NCI-H345 treated with DMSO at 0.1 percent for 48 hours (cell line): ENCODE measurements around the gene PARD6B.
"Not testable (repeated sequence)": the region's sequence is repeated elsewhere in the genome, so short reads cannot be mapped to it uniquely, and the experiment has no call there.

Source experiments
- DNase-seq: peaks from one replicate; lab custom pipeline; 2025; ENCODE audit not compliant: unreplicated experiment; lab: John Stamatoyannopoulos, UW

PARD6B gene

GRCh38 chr20:50798650-50799049 lies 67.3 kb downstream of the PARD6B start:
- no peak for DNase-seq

- DNase-seq, result no peak
Observed at GRCh38 chr20:50799176-50799889, 68.0 kb downstream of the PARD6B start.

GRCh38 chr20:50799890-50800550 lies 68.6 kb downstream of the PARD6B start:
- DNase-seq, result no peak

GRCh38 chr20:50800986-50801746 lies 69.8 kb downstream of the PARD6B start:
- not testable (repeated sequence) for DNase-seq

DNA sequence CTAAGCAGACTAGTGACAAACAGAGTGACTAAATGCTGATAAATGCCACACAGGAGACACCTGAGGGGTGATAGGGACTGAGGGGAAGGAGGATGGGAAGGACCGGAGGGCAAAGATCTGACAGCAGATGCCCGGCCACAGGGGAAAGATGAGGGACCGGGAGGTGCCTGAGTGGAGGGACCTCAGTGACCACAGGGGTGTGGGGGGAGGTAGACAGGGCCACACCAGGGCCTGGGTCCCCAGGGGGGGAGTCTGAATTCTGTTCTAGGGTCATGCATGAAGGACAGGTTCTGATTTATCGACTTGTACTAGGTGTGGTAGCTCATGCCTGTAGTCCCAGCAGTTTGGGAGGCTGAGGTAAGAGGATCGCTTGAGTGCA lies 70.4 kb downstream of the PARD6B start:
- DNase-seq, result no peak

GRCh38 chr20:50802289-50802688 lies 70.9 kb downstream of the PARD6B start:
- DNase-seq, result no peak

- DNase-seq, result no peak
Observed at GRCh38 chr20:50804437-50805348, 73.3 kb downstream of the PARD6B start.

DNA sequence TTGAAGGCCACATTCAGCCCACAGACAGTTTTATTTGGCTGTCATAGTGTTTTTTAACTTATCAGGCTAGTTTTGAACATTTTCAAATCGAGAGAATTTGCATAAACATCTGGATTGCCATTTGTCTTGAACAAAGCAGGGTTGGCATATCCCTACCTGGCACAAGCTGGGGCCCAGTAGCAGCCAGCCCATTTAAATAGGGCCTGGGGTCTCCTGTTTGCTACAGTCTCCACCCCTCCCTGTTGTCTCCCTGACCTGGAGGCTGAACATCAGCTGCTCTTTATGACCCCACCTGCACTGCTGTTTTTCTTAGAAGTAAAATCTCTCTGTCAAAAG lies 73.9 kb downstream of the PARD6B start:
- DNase-seq, result no peak

GRCh38 chr20:50806126-50806768 lies 74.9 kb downstream of the PARD6B start:
- DNase-seq, result no peak
